Sigmoid colon (tissue), 7 donors: Measurements from ENCODE around the gene AMOTL2. TPM values are rescaled to one million over a fixed set of nuclear protein-coding genes. Genes with fewer than 3 reads are reported as not detected.

Experiments used
- DNase-seq: peaks from one replicate; pipeline ENCODE4 v3.0.0-alpha.2; 2019
- H3K27ac ChIP-seq, 4 donors: fragments of 200-600 bp; sonication (generic); one replicate each; pipeline ENCODE4 v1.5.1; 2016 to 2019; ENCODE audit warnings: mild to moderate bottlenecking in 1 of 4
- H3K27me3 ChIP-seq, 3 donors: fragments of 200-600 bp; sonication (generic); one replicate each; pipeline ENCODE4 v1.5.1; 2019; ENCODE audit warnings: mild to moderate bottlenecking in 1 of 3
- H3K36me3 ChIP-seq, 4 donors: fragments of 200-600 bp; sonication (generic); one replicate each; pipeline ENCODE4 v1.5.1; 2016 to 2019
- H3K4me1 ChIP-seq, 4 donors: fragments of 200-600 bp; sonication (generic); one replicate each; pipeline ENCODE4 v1.5.1; 2017 to 2019
- H3K4me3 ChIP-seq, 4 donors: fragments of 200-600 bp; sonication (generic); one replicate each; pipeline ENCODE4 v1.5.1; 2017 to 2019; ENCODE audit warnings: mild to moderate bottlenecking in 2 of 4, moderate library complexity in 1 of 4
- H3K9me3 ChIP-seq, 4 donors: fragments of 200-600 bp in 3 of 4; sonication (generic) in 3 of 4; one replicate each; pipeline versions ENCODE4 v1.5.1 to v1.6.1; 2013 to 2019
- CTCF ChIP-seq, 4 experiments: fragments of 450-650 bp in 3 of 4; fragments of 200-600 bp in 1 of 4; IDR thresholded peaks; one replicate each; pipeline ENCODE4 v1.5.1; 2016 to 2019; ENCODE audit warnings: antibody characterized with exemption in 4 of 4, mild to moderate bottlenecking in 3 of 4, moderate library complexity in 2 of 4
- EP300 ChIP-seq, 4 donors: sonication (generic); formaldehyde crosslinking; IDR thresholded peaks; one replicate each; pipeline ENCODE4 v1.6.1; 2017; ENCODE audit warnings: antibody characterized with exemption in 4 of 4
- POLR2A ChIP-seq, 2 donors: fragments of 450-650 bp; IDR thresholded peaks; one replicate each; pipeline ENCODE4 v1.6.1; 2016; ENCODE audit warnings: antibody characterized with exemption in 2 of 2, mild to moderate bottlenecking in 2 of 2, moderate library complexity in 2 of 2
- POLR2AphosphoS5 ChIP-seq, 4 donors: sonication (generic); formaldehyde crosslinking; IDR thresholded peaks; one replicate each; pipeline ENCODE4 v1.6.1; 2017; ENCODE audit warnings: antibody characterized with exemption in 4 of 4
- WGBS, 2 donors: extraction: QIAGEN DNeasy Blood & Tissue Kit; methylation state at CpG; one replicate each; pipeline ENCODE4 v1.1.7; 2013; 5-methylcytosine and 5-hydroxymethylcytosine counted together
- intact Hi-C: fragments of 100-400 bp; cut with DNase I; formaldehyde crosslinking; loops from one replicate; pipeline ENCODE4 v1.15.1; 2023
- polyA plus RNA-seq, 3 donors: library from polyadenylated mRNA; stranded (reverse); fragments of 200-250 nt; gene quantifications; one replicate each; pipeline ENCODE4 v1.2.3, GENCODE V29; 2013
- total RNA-seq, 4 donors: library from RNA; depleted of rRNA; stranded (reverse); fragments of >200 nt; gene quantifications; one replicate each; pipeline ENCODE4 v1.1.0, GENCODE V29; 2016
- donor health status: healthy with polysubstance abuse.
- donor health status: Bipolar disorder and iron deficiency.
- donor health status: healthy.

The AMOTL2 gene
- total and polyA plus RNA-seq, 7 donors, result 1.6 to 112 (median 43.5) TPM

- Histone ChIP-seq H3K27me3 (no peaks in the 10 kb centered on the region), H3K4me3 (no peak overlapping the region), H3K27ac (no peak overlapping the region), H3K4me1 (peaks cover 0 to 12% (median 7%) of the 10 kb centered on the region in 4 donors), H3K36me3 (no peaks in the 10 kb centered on the region), H3K9me3 (no peaks in the 10 kb centered on the region)
- intact Hi-C loops, result no loop called here
- DNase-seq, result peak; percentile 28
- no peak for TF ChIP-seq CTCF (IDR thresholded peaks at IDR 0.05)
- WGBS, 2 donors, result 90 to 92% methylated on average over 6 of the region's 6 CpGs
These were observed 53.5 kb downstream of the AMOTL2 start for GRCh38 chr3:134320749-134321148.

GRCh38 chr3:134319931-134320330, 54.3 kb downstream of the AMOTL2 start:
- Histone ChIP-seq H3K36me3 (no peaks in the 10 kb centered on the region), H3K27ac (no peak overlapping the region), H3K27me3 (no peaks in the 10 kb centered on the region), H3K4me3 (no peak overlapping the region), H3K4me1 (peaks cover 0 to 12% (median 11%) of the 10 kb centered on the region in 4 donors), H3K9me3 (no peaks in the 10 kb centered on the region)
- intact Hi-C loops, result no loop called here
- TF ChIP-seq EP300 (IDR thresholded peaks at IDR 0.05), result no peak
- no peak for TF ChIP-seq CTCF (IDR thresholded peaks at IDR 0.05)
- TF ChIP-seq POLR2AphosphoS5 (IDR thresholded peaks at IDR 0.05), result no peak
- TF ChIP-seq POLR2A (IDR thresholded peaks at IDR 0.05), result no peak
- DNase-seq, result no peak
- 93 to 94% methylated on average over 2 of the region's 2 CpGs for WGBS, 2 donors

GRCh38 chr3:134318166-134318565, 56.1 kb downstream of the AMOTL2 start:
- no peak for DNase-seq
- TF ChIP-seq CTCF (IDR thresholded peaks at IDR 0.05) (no peak), POLR2AphosphoS5 (IDR thresholded peaks at IDR 0.05) (no peak), EP300 (IDR thresholded peaks at IDR 0.05) (no peak), POLR2A (IDR thresholded peaks at IDR 0.05) (no peak)
- intact Hi-C loops, result no loop called here
- no peaks in the 10 kb centered on the region for H3K27me3 ChIP-seq
- WGBS, 2 donors, result 92 to 95% methylated on average over 2 of the region's 2 CpGs
- no peaks in the 10 kb centered on the region for H3K9me3 ChIP-seq
- no peak overlapping the region for H3K4me3 ChIP-seq
- no peak overlapping the region for H3K27ac ChIP-seq
- peaks cover 0 to 29% (median 26%) of the 10 kb centered on the region in 4 donors for H3K4me1 ChIP-seq
- H3K36me3 ChIP-seq, result no peaks in the 10 kb centered on the region

- no peak overlapping the region for H3K4me3 ChIP-seq
- H3K27ac ChIP-seq, result peak overlapping the region in 1 of 4 donors; percentile 7
- no peaks in the 10 kb centered on the region for H3K27me3 ChIP-seq
- TF ChIP-seq POLR2AphosphoS5 (IDR thresholded peaks at IDR 0.05), result no peak
- no peak for TF ChIP-seq POLR2A (IDR thresholded peaks at IDR 0.05)
- TF ChIP-seq EP300 (IDR thresholded peaks at IDR 0.05), result no peak
- TF ChIP-seq CTCF (IDR thresholded peaks at IDR 0.05), result no peak
- H3K36me3 ChIP-seq, result no peaks in the 10 kb centered on the region
- H3K4me1 ChIP-seq, result peaks cover 0 to 35% (median 33%) of the 10 kb centered on the region in 4 donors
- WGBS, 2 donors, result 93 to 96% methylated on average over 6 of the region's 6 CpGs
- H3K9me3 ChIP-seq, result no peaks in the 10 kb centered on the region
- DNase-seq, result no peak
- intact Hi-C loops, result no loop called here
These were observed 56.9 kb downstream of the AMOTL2 start for GRCh38 chr3:134317106-134317947.
